Panc1 (cell line): ENCODE measurements around the gene ALLC.

Source experiments
- CTCF ChIP-seq: fragments of 450-650 bp; IDR thresholded peaks from 2 replicates; pipeline ENCODE4 v1.5.1; 2017; ENCODE audit warnings: mild to moderate bottlenecking
- POLR2AphosphoS5 ChIP-seq: IDR thresholded peaks from 2 replicates; pipeline ENCODE4 v1.6.1; 2012; ENCODE audit warnings: mild to moderate bottlenecking, low read depth, low read length, moderate library complexity
- REST ChIP-seq, 2 experiments: IDR thresholded peaks; 2 replicates each; pipeline ENCODE4 v1.6.1; 2011 to 2012; ENCODE audit warnings: low read depth in 2 of 2, control low read depth in 1 of 2, low read length in 1 of 2, mild to moderate bottlenecking in 1 of 2, moderate library complexity in 1 of 2; ENCODE audit not compliant: insufficient read depth in 1 of 2
- SIN3A ChIP-seq: IDR thresholded peaks from 2 replicates; pipeline ENCODE4 v1.6.1; 2012; ENCODE audit warnings: low read depth, mild to moderate bottlenecking, low read length, moderate library complexity, borderline replicate concordance; ENCODE audit not compliant: insufficient read depth

- TF ChIP-seq POLR2AphosphoS5 (no peak), CTCF (no peak), REST (IDR thresholded peaks at IDR 0.05; ENCODE audit: insufficient read depth in 1 of 2, low read depth in 2 of 2, low read length in 1 of 2) (no peak), SIN3A (no peak)
Measured at GRCh38 chr2:3646446-3646845, 11.6 kb upstream of the ALLC start.
